OCI-LY3 (cell line): ENCODE results near the gene IKZF2.
"Not testable (repeated sequence)": the region's sequence is repeated elsewhere in the genome, so short reads cannot be mapped to it uniquely, and the experiment has no call there.

Experiments used
- H2AFZ ChIP-seq: fragments of 200-600, 300-600 bp; shearing (Covaris generic); 2 replicates; pipeline ENCODE4 v1.6.0; 2014; ENCODE audit warnings: antibody characterized with exemption, low read depth, low read length
- H3K27ac ChIP-seq: fragments of 200-600, 300-600 bp; sonication (generic); 2 replicates; pipeline ENCODE4 v1.5.1; 2014; ENCODE audit warnings: mild to moderate bottlenecking, low read length, moderate library complexity, mixed read lengths
- H3K27me3 ChIP-seq: fragments of 200-600, 300-600 bp; sonication (generic); 2 replicates; pipeline ENCODE4 v1.6.1; 2014; ENCODE audit warnings: low read depth, low read length, mixed read lengths
- H3K36me3 ChIP-seq: fragments of 200-600, 300-600 bp; sonication (generic); replicated peaks from 2 replicates; pipeline ENCODE3; 2014; ENCODE audit warnings: low read depth, low read length, mixed read lengths
- H3K4me1 ChIP-seq: fragments of 300-600, 200-600 bp; sonication (generic); 2 replicates; pipeline ENCODE4 v1.6.1; 2014; ENCODE audit warnings: low read length, mixed read lengths
- H3K4me2 ChIP-seq: fragments of 200-600, 300-600 bp; sonication (generic); 2 replicates; pipeline ENCODE4 v1.6.1; 2014; ENCODE audit warnings: low read length, mixed read lengths
- H3K4me3 ChIP-seq: fragments of 300-600, 200-600 bp; sonication (generic); 2 replicates; pipeline ENCODE4 v1.5.1; 2014; ENCODE audit warnings: antibody characterized with exemption, mild to moderate bottlenecking, low read length, moderate library complexity
- H3K79me2 ChIP-seq: fragments of 300-600, 200-600 bp; shearing (Covaris generic); 2 replicates; pipeline ENCODE4 v1.6.1; 2014; ENCODE audit warnings: mild to moderate bottlenecking, low read length, mixed read lengths
- H3K9ac ChIP-seq: fragments of 300-600, 200-600 bp; shearing (Covaris generic); 2 replicates; pipeline ENCODE4 v1.6.0; 2014; ENCODE audit warnings: mild to moderate bottlenecking, low read length, moderate library complexity
- H3K9me3 ChIP-seq: fragments of 200-600, 300-600 bp; shearing (Covaris generic); 2 replicates; pipeline ENCODE4 v1.6.1; 2014; ENCODE audit warnings: low read length, mixed read lengths; ENCODE audit not compliant: insufficient read depth
- H4K20me1 ChIP-seq: fragments of 200-600, 300-600 bp; sonication (generic); 2 replicates; pipeline ENCODE4 v1.6.1; 2016; ENCODE audit warnings: low read length, mixed read lengths; ENCODE audit not compliant: insufficient read depth
- CTCF ChIP-seq: fragments of 200-600, 300-600 bp; sonication (generic); IDR thresholded peaks from 2 replicates; pipeline ENCODE4 v1.5.1; 2014; ENCODE audit warnings: antibody characterized with exemption, low read length, low read depth
- EZH2phosphoT487 ChIP-seq: fragments of 200-600 bp; shearing (Covaris generic); IDR thresholded peaks from 2 replicates; pipeline ENCODE4 v1.6.1; 2018; ENCODE audit warnings: antibody characterized with exemption, mixed run types, low read depth

IKZF2 gene

GRCh38 chr2:213034585-213034984, 116.8 kb downstream of the IKZF2 start:
- no peaks in the 10 kb centered on the region for H3K27me3 ChIP-seq
- no peak overlapping the region for H3K9ac ChIP-seq
- H3K4me3 ChIP-seq = no peak overlapping the region
- H3K4me1 ChIP-seq = peaks cover 3% of the 10 kb centered on the region; the same call in 1 of the 2 replicates
- H4K20me1 ChIP-seq = no peaks in the 10 kb centered on the region
- H3K9me3 ChIP-seq = no peaks in the 10 kb centered on the region
- H3K4me2 ChIP-seq = no peak overlapping the region
- no peak overlapping the region for H3K27ac ChIP-seq
- H3K36me3 ChIP-seq = no peaks in the 10 kb centered on the region
- no peaks in the 10 kb centered on the region for H3K79me2 ChIP-seq
- H2AFZ ChIP-seq = no peak overlapping the region
- no peak for TF ChIP-seq EZH2phosphoT487
- no peak for TF ChIP-seq CTCF

DNA sequence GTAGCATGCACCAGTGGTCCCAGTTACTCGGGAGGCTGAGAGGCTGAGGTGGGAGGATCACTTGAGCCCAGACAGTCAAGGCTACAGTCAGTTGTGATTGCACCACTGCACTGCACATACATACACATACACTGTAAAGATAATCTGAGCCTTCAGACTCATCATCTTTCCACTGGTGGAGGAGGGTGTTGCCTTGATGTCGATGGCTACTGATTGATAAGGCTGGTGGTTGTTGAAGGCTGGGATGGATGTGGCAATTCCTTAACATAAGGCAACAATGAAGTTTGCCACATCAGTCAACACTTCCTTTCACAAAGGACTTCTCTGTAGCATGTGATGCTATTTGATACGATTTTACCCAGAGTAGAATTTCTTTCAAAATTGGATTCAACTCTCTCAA, 118.8 kb downstream of the IKZF2 start:
- H3K27me3 ChIP-seq = no peaks in the 10 kb centered on the region
- no peaks in the 10 kb centered on the region for H3K36me3 ChIP-seq
- H3K9ac ChIP-seq = no peak overlapping the region
- no peaks in the 10 kb centered on the region for H3K79me2 ChIP-seq
- H4K20me1 ChIP-seq = no peaks in the 10 kb centered on the region
- peaks cover 3% of the 10 kb centered on the region; the same call in 1 of the 2 replicates for H3K4me1 ChIP-seq
- no peak overlapping the region for H3K4me2 ChIP-seq
- H3K4me3 ChIP-seq = no peak overlapping the region
- H3K9me3 ChIP-seq = no peaks in the 10 kb centered on the region
- H3K27ac ChIP-seq = no peak overlapping the region
- no peak overlapping the region for H2AFZ ChIP-seq
- TF ChIP-seq CTCF (no peak), EZH2phosphoT487 (no peak)

GRCh38 chr2:213022987-213023386, 128.4 kb downstream of the IKZF2 start:
- Histone ChIP-seq H3K9me3 (no peaks in the 10 kb centered on the region), H3K4me1 (peaks cover 25% of the 10 kb centered on the region), H4K20me1 (no peaks in the 10 kb centered on the region), H3K4me3 (no peak overlapping the region), H3K9ac (no peak overlapping the region), H3K27me3 (peaks cover 11% of the 10 kb centered on the region), H2AFZ (no peak overlapping the region), H3K4me2 (peak overlapping the region; percentile 57), H3K27ac (no peak overlapping the region; the same call in 1 of the 2 replicates), H3K79me2 (no peaks in the 10 kb centered on the region), H3K36me3 (no peaks in the 10 kb centered on the region)
- TF ChIP-seq CTCF (no peak), EZH2phosphoT487 (no peak)

GRCh38 chr2:213021971-213022899, 129.2 kb downstream of the IKZF2 start:
- peak overlapping the region; percentile 15; the same call in 1 of the 2 replicates for H3K27ac ChIP-seq
- H3K4me1 ChIP-seq = peaks cover 29% of the 10 kb centered on the region
- peaks cover 19% of the 10 kb centered on the region for H3K27me3 ChIP-seq
- H2AFZ ChIP-seq = no peak overlapping the region
- H3K4me2 ChIP-seq = peak overlapping the region; percentile 57
- no peaks in the 10 kb centered on the region for H4K20me1 ChIP-seq
- H3K79me2 ChIP-seq = no peaks in the 10 kb centered on the region
- no peak for TF ChIP-seq CTCF
- no peak for TF ChIP-seq EZH2phosphoT487
- peak overlapping the region; percentile 11; the same call in 1 of the 2 replicates for H3K4me3 ChIP-seq
- no peak overlapping the region for H3K9ac ChIP-seq
- H3K36me3 ChIP-seq = no peaks in the 10 kb centered on the region
- H3K9me3 ChIP-seq = no peaks in the 10 kb centered on the region; the same call in 1 of the 2 replicates

DNA sequence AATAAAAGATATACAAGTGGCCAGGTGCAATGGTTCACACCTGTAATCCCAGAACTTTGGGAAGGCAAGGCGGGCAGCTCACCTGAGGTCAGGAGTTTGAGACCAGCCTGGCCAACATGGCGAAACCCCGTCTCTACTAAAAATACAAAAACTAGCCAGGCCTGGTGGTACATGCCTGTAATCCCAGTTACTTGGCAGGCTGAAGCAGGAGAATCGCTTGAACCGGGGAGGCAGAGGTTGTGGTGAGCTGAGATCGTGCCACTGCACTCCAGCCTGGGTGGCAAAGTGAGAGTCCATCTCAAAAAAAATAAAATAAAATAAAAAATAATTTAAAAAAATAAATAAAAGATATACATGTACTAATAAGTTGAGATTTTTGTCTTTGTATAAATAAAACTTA, 130.5 kb downstream of the IKZF2 start:
- not testable (repeated sequence) for H3K4me3 ChIP-seq, H3K36me3 ChIP-seq, H3K27ac ChIP-seq, H3K4me2 ChIP-seq, H3K9ac ChIP-seq, H4K20me1 ChIP-seq, H3K9me3 ChIP-seq, H3K79me2 ChIP-seq, H2AFZ ChIP-seq
- Histone ChIP-seq H3K27me3 (peaks cover 25% of the 10 kb centered on the region), H3K4me1 (peaks cover 42% of the 10 kb centered on the region)
